NB4 (cell line): ENCODE results near the gene MACO1.

ENCODE experiments used
- CTCF ChIP-seq: IDR thresholded peaks from one replicate; pipeline ENCODE4 v1.5.1; 2012; ENCODE audit warnings: low read depth, low read length
- POLR2A ChIP-seq: IDR thresholded peaks from 2 replicates; pipeline ENCODE4 v1.6.1; 2011; ENCODE audit warnings: mild to moderate bottlenecking; ENCODE audit not compliant: insufficient read length; ENCODE audit errors: extremely low read depth

- TF ChIP-seq CTCF (no peak), POLR2A (no peak)
Observed at GRCh38 chr1:25492323-25492722, 61.6 kb downstream of the MACO1 start.
